Measurements from ENCODE around the gene DRAM1.
"Not testable (repeated sequence)": the region's sequence is repeated elsewhere in the genome, so short reads cannot be mapped to it uniquely, and the experiment has no call there.

The DRAM1 gene, protein sequence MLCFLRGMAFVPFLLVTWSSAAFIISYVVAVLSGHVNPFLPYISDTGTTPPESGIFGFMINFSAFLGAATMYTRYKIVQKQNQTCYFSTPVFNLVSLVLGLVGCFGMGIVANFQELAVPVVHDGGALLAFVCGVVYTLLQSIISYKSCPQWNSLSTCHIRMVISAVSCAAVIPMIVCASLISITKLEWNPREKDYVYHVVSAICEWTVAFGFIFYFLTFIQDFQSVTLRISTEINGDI

DNA sequence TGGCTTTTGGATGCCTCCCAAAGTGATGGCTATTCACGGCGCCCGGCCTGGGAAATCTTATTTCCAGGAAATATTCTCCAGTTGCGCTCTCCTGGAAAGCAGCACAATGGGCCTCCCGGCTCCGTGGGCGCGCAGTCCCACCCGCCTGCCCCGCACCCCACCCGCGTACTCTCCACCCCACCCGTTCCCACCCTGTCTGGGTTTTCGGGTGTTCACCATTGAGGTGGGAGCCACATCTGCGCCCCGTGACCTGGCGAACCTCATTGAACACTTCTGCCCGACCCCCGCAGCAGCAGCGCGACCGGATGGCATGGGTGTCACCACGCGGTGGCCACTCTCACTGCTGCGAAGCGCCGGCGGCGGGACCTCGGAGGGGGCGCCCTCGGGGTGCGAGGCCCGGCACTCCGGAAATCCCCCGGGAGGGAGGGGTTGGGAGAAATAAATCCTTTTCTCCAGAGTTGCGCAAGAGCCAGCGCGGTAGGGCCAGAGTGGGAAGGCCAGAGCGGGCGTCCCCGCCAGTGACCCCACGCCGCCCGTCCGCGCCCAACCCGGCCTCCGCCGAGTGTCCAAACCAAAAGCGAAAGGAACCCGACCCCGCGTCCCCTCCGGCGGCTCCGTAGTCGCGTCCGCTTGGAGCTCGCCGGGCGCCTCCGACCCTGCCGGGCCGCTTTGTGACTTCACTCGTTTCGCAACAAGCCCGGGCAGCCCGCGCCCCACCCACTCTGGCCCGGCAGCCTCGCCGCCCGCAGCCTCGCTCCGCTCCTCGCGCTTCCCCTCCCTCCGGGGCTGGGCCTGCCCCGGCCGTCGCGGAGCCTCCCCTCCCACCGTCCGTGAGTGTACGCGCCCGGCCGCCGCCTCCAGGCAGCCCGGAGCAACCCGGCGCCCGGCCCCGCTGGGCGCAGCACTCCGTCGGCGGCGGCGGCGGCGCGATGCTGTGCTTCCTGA lies at the start of gene DRAM1:
Gene DRAM1, plus strand, starts transcription at position 720 of the 945 bp plus-strand sequence. Its CDS starts 210 bp downstream, at position 930.
- peak; percentile 30 for DNase-seq (ENCODE audit: low read depth)

DNA sequence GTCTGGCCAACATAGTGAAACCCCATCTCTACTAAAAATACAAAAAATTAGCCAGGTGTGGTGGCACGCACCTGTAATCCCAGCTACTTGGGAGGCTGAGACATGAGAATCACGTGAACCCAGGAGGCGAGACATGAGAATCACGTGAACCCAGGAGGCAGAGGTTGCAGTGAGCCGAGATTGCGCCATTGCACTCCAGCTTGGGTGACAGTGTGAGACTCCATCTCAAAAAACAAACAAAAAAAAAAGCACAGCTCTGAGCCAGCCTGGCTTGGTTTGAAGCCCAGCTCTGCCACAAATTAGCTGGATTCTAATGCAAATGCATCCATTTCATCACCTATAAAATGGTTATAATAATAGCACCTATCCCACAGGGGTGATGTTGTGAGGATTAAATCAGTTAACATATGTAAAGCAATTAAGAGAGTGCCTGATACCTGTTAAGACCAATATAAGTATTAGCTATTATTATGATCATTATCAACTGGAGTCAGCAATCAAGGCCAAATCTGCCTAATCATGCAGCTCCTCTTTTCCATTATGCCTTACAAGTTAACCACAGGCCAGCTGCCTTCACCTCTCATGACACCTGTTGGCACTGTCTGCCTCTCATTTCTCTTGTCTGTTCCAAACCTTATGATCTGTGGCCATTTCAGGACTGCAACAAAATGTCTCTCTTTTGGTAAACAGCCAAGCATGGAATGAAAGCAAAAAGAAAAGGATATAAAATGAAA lies 48.8 kb upstream of the DRAM1 start:
- DNase-seq (ENCODE audit: low read depth) = no peak

DNA sequence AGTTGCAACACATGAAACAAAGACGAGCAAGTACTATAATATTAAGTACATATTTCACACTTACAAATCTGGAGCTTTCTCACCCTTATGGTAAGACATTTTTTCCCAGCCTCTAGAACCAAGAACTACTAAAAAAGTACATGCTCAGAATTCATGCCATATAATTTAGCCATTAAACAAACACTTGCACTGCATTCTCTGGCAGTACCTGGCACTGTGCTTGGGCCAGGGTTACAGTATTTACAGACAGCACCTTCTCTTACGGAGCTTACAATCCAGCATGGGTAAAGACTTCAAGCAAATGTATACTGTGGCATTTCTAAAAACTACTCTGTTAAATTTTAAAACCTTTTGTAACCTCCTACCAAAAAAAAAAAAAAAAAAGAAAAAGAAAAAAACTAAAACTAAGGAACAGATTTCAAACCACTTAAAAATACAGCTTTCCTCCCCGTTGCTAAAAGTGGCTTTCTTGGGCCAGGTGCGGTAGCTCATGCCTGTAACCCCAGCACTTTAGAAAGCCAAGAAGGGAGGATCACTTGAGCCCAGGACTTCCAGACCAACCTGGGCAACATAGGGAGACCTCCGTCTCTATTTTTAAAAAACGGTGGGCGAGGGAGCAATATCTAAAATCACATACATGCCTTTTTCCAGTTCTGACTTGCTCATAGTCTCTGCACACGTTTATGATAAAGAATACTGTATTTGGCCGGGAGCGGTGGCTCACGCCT lies 47.6 kb upstream of the DRAM1 start:
- no peak for DNase-seq (ENCODE audit: low read depth)

DNA sequence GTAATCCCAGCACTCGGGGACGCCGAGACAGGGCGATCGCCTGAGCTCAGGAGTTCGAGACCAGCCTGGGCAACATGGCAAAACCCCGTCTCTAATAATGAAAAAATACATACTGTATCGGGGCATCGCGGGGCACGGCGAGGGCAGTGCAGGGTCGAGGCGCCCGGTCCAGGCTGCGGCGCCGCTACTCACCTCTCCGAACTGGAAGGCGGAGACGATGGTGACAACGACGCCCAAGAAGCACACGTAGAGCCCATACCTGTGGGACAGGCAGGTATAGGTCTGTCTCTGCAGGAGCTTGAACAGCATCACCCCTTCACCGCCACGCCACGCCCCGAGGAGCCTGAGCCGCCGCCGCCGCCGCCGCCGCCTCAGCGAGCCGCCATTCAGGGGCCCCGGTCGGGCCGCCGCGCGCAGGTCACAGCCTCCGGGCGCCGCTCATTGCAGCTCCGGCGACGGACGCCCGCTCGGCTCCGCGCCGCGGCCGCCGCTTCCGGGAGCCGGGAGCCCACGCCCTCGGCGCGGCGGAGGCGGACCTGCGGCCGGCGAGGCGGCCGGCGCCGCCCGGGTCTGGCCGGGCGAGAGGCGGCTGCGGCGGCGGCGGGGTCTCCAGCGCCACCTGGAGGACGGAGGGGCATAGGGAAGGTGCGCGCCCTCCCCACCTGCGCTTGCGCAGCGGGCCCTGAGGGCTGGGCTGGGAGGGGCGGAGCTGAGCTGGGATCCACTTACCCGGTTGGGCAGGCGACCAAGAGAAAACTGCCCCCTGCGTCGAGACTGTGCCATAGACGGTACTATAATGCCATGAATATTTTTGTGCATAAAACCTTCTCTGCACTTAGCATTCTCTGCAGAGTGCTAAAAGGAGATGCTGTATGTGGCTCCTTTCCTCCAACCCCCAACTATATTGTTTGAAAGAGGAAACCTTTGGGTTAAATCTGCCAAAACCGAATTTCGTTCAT lies 46.7 kb upstream of the DRAM1 start, which contains the start of gene GNPTAB:
Gene GNPTAB, minus strand, starts transcription at position 593 of the 959 bp plus-strand sequence. Its CDS starts 284 bp downstream, at position 309.
- peak; percentile 93 for DNase-seq (ENCODE audit: low read depth)

DNA sequence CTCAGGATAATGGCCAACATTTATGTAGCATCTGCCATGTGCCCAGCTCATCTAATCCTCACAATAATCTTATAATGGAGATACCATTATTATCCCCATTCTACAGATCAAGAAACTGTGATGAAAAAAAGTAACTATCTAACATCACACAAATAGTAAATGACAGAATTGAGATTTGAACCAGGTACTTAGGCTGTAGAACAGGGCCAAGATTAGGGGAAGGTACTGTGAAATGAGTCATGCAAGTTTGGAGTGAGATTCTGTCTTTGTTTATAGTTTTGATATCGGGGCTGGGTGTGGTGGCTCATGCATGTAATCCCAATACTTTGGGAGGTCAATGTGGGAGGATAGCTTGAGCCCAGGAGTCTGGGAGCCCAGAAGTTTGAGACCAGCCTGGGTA lies 45.4 kb upstream of the DRAM1 start:
- DNase-seq (ENCODE audit: low read depth) = no peak

DNA sequence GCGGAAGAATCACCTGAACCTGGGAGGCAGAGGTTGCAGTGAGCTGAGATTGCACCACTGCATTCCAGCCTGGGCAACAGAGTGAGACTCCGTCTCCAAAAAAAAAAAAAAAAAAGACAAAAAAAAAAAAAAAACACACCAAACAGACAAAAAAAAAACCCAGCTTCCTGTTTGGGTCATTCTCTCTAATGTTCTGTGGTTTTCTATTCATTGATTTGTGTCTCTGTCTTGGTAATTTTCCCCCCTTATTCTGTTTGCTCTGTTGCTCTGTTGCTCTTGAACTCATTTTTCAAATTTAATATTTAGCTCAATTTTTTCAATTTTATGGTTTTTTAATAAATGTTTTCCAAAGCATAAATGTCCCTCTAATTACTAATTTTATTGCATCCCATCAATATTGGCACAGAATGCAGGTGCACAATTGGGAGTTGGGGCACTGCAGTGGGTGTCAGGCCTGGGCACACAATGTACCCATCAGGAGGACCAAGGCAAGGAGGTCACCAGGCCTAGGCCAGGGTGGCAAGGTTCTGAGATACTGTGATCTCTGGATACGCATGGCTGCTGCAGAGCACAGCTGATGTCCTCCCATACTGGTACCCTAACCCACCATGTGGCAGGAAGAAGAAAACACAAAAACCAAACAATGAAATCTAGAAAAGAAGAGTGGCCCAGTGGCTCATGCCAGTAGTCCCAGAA lies 38.6 kb upstream of the DRAM1 start:
- no peak for DNase-seq (ENCODE audit: low read depth)

DNA sequence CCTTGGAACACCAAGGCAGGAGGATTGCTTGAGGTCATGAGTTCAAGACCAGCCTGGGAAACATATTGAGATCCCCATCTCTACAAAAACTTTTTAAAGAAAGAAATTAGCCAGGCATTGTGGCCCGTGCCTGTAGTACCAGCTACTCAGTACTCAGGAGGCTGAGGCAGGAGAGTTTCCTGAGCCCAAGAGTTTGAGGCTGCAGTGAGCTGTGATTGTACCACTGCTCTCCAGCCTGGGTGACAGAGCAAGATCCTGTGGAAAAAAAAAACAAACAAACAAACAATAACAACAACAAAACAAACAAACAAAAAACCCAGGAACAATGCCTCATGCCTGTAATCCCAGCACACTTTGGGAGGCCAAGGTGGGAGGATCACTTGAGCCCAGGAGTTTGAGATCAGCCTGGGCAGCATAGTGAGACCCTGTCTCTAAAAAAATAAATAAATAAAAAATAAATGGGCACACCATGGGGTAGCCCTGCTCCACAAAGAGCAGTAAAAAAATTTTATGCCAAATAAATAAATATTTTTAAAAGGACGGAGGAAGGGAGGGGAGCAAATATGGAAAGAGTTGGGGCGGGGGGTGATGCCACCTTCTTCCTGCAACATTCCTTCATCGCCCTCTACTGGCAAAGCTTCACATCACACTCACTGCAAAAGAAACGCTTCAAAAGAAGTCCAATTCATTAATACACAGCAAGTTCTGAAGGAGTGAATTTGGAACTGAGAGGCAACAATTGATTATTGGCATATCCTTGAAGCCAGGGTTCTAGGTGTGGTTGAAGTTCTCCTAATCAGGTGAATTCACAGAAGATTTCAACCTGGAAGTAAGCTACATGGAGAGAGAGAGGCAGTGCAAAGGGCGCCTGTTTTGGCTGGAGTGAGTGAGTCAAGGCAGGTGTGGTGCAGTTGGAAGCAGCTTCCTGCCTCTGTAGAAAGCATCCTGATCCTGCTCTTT lies 37.8 kb upstream of the DRAM1 start:
- DNase-seq (ENCODE audit: low read depth) = peak; percentile 59

DNA sequence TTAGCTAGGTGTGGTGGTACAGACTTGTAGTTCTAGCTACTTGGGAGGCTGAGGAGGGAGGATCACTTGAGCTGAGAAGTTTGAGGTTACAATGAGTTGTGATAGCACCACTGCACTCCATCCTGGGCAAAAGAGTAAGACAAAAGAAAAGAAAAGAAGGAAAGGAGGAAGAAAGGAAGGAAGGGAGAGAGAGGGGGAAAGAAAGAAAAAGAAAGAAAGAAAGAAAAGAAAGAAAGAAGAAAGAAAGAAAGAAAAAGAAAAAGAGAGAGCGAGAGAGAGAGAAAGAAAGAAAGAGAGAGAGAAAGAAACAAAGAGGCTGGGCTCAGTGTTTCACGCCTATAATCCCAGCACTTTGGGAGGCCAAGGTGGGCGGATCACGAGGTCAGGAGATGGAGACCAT lies 36.3 kb upstream of the DRAM1 start:
- DNase-seq (ENCODE audit: low read depth) = no peak

DNA sequence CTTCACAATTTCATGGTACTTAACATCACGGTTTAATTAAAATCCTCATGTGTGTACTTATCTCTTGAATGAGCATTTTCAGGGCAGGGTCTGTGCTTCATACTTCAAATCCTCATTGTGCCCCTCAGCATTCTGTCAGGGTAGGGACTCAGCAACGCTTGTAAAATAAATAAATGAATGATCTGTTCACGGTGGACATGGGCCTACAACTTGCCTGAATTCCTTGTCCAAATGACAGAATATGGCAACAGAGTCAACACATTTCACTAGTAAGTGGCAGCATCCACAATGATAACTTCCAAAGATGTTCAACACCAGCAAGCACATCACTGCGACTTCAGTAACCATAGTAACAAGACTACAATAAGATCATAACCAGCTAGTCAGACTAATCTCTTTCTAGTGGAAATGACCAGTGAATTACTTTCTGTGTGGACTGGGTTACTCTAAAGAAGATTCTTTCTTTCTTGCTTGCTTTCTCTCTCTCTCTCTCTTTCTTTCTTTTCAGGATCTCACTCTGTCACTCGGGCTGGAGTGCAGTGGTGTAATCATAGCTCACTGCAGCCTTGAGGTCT lies 32.2 kb upstream of the DRAM1 start:
- DNase-seq (ENCODE audit: low read depth) = no peak

DNA sequence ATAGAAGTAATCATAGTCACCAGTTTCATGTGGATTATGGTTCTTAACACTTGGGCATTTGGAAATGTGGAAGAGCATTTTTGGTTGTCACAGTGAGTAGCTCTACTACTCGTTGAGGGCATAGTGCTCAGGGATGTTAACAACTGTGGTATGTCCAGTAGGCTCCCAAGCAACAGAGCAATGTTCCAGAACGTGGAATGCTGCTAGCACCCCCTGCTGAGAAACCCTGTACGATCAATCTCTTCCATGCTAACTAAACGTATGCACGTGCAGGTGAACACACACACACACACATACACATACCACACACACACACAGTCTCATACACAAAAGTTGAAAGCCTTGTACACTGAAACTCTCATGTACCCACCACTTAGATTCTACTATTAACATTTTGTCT lies 30.1 kb upstream of the DRAM1 start:
- DNase-seq (ENCODE audit: low read depth) = no peak

DNA sequence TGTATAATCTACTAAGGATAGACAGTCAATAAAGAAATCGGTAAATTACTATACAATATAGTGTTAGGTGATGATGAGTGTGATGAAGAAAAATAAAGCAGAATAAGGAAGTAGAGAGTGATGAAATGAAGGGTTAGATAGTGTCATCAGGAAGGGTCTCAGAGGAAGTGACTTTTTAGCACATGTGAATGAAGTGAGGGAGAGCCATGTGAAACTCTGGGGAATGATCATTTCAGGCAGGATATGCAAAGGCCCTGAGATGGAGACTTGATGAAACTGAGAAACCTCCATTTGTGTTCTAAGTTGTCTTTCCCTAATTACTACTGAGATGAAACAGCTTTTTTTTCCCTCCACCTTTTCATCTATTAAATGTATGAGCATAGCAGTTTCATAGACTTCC lies 27.2 kb upstream of the DRAM1 start:
- no peak for DNase-seq (ENCODE audit: low read depth)

DNA sequence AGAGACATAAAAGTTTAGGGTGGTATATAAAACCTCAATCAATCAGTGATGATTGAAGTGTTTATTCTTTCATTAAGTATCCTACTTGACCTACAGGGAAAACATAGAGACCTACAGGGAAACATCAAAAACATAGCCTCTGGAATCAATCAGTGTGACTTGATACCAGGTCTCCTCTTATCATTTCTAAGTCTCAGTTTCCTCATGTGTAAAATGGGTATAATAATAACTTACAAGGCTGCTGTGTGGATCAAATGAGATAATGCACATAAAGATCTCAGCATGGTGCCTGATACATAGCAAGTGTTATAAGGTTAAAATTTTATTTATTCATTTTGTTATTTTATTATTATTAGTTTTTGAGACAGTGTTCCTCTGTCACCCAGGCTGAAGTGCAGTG lies 24.4 kb upstream of the DRAM1 start:
- no peak for DNase-seq (ENCODE audit: low read depth)

DNA sequence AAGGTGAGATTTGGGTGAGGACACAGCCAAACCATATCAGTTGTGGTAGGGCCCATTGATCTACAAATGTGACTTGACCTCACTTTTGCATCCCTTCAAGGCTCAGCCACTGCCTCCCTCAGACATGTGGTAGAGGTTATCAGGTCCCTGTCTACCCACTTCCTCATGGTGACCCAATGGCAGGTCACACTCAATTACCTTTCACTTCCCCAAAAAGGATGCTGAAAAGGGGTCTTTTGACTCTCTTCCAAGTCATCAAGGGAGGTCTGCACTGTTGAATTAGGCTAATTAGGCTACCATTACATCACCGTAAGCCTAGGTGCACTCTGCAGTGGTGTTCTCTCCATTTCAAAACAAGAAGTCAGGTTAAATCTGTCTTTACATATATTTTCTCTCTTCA lies 22.6 kb upstream of the DRAM1 start:
- no peak for DNase-seq (ENCODE audit: low read depth)

DNA sequence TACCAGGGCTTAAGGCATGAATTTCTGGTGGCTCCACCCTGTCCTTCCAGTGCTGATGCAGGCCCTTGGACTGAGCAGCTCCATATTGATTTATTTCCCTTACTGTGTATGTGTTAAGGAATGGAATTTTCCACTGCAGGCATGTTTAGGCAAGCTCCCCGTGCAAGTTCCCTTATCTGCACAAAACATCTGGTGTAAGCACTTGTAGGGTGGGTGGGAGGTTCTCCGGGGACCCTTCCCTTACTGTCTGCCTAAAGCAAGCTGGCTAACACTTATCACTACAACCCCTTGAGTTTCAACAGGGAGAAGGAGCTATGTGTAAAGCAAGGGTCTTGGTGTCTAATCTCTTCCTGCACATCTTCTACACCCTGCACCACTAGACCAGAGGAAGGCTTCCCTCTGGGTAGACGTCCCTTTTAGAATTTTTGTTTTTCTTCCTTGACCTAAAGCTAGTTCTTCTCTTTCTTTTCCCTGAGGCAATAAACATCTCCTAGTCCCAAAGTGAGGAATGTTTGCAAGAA lies 22.0 kb upstream of the DRAM1 start:
- DNase-seq (ENCODE audit: low read depth) = no peak

DNA sequence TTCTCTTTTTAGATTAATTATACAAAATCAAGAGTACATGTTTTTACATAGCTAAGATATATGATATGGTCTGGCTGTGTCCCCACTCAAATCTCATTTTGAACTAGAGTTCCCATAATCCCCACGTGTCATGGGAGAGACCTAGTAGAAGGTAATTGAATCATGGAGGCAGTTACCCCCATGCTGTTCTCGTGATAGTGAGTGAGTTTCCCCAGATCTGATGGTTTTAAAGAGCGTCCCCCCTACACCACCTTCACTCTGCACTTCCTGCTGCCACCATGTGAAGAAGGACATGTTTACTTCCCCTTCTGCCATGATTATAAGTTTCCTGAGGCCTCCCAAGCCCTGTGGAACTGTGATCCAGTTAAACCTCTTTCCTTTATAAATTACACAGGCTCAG lies 21.4 kb upstream of the DRAM1 start:
- DNase-seq (ENCODE audit: low read depth) = no peak

DNA sequence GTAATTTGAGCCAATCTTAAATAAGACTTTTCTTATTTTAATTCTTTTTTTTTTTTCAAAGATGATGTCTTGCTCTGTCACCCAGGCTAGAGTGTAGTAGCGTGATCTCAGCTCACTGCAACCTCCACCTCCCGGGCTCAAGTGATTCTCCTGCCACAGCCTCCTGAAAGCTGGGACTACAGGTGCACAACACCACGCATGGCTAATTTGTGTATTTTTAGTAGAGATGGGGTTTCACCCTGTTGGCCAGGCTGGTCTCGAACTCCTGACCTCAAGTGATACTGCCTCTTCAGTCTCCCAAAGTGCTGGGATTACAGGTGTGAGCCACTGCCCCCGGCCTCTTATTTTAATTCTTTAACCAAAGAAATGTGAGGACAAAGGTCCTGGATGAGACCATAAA lies 20.8 kb upstream of the DRAM1 start:
- not testable (repeated sequence) for DNase-seq (ENCODE audit: low read depth)

DNA sequence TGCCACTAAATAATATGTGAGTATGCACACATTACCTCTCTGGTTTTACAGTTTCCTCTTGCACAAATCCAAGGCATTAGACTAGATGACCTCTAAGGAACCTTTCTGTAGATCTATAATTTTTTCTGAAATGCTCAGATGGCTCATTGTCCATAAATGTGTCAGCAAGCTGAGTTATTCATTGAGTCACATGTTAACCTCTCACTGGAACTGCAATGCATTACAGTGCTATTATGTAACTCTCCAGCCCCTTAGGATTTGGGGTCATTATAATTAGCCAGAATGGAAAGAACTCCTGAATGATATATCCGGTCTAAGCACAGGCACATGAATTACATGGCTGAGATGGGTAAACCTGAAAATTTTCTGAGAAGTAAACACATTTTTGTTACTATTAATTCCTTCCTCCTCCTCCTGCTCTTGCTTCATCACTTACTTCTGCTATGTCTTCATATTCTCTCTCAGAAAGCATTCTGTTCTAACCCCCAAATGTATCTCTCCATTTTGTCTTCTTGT lies 20.3 kb upstream of the DRAM1 start:
- no peak for DNase-seq (ENCODE audit: low read depth)

DNA sequence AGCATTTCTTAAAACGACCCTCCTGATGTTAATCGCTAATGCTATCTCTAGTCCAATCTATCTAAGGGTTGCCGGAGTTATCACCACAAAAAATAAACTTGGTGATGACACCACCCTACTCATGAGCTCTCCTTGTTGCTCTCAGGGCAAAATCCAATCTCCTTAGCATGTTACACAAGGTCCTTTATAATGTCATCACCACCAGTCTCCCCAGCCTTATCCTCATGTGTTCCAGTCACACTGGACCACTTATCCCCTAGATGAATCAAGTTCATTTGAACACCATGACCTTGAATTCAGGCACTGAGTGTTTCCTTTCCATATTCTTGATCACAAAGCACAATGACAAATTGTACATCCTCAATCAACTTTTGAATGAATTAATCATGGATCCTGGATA lies 19.0 kb upstream of the DRAM1 start:
- no peak for DNase-seq (ENCODE audit: low read depth)
